Dermis lymphatic vessel endothelial cell (primary cell): ENCODE results near the gene MTO1. TPM values are rescaled to one million over a fixed set of nuclear protein-coding genes. Genes with fewer than 3 reads are reported as not detected.

ENCODE experiments used
- total RNA-seq: library from RNA; depleted of rRNA; stranded (reverse); fragments of >200 nt; gene quantifications from 2 replicates; pipeline ENCODE4 v1.2.1, GENCODE V29; 2014

The MTO1 gene
- 22.1 and 27.2 TPM in 2 replicates for total RNA-seq

GRCh38 chr6:73461537-73462350 lies at the start of gene MTO1:
MTO1 (plus strand) TSS chr6:73461737; CDS start chr6:73461855, 118 bp downstream.

DNA sequence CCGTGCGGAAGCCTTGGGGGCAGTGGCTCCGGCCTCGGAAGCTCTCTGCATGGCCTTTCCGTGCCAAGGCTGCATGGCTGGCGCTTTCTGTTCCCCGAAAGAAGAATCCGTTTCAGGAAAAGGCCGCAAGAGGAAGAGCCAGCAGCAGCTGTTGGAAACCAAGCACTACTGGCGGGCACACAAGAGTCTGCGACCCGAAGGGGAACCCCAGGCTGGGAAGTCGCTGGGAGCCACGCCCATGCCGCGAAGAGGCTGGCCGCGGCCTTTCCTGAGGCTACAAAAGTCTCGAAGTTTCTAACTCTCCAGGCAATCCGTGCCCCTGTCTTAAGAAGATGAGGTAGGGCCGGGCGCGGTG lies 9.5 kb upstream of the MTO1 start, which contains the start of gene CGAS:
Gene CGAS (minus strand): TSS at position 191 of the 355 bp plus-strand sequence. CDS start 116 bp downstream, at position 75.

GRCh38 chr6:73520688-73521350 lies 59.3 kb downstream of the MTO1 start, which contains the start of gene EEF1A1:
EEF1A1 (minus strand) TSS chr6:73521032; CDS start chr6:73520026, 1,006 bp downstream.

Other genes with a start within 250 kb of the MTO1 start
- not detected in 2 replicates for gene KHDC1L, start 236.2 kb upstream of the MTO1 start, total RNA-seq
- under 0.01 and 0.09 TPM in 2 replicates for gene KHDC1, start 198.5 kb upstream of the MTO1 start, total RNA-seq
- not detected in 2 replicates for gene DPPA5, start 107.5 kb upstream of the MTO1 start, total RNA-seq
- not detected in 2 replicates for gene KHDC3L, start 99.1 kb upstream of the MTO1 start, total RNA-seq
- 0.22 TPM in 1 of 2 replicates, not detected in the other for gene OOEP, start 91.8 kb upstream of the MTO1 start, total RNA-seq
- 0.33 TPM in 1 of 2 replicates, not detected in the other for gene DDX43, start 66.9 kb upstream of the MTO1 start, total RNA-seq
- gene CGAS, start 9.4 kb upstream of the MTO1 start, total RNA-seq = 0.69 and 0.98 TPM in 2 replicates
- 28,755 and 30,765 TPM in 2 replicates for gene EEF1A1, start 59.3 kb downstream of the MTO1 start, total RNA-seq
- 19.5 and 40.3 TPM in 2 replicates for gene SLC17A5, start 192.3 kb downstream of the MTO1 start, total RNA-seq
- 3.8 and 3.9 TPM in 2 replicates for gene CD109, start 234.5 kb downstream of the MTO1 start, total RNA-seq